K562 (cell line): ENCODE measurements around the gene AAK1. TPM values are rescaled to one million over a fixed set of nuclear protein-coding genes. Genes with fewer than 3 reads are reported as not detected.

Experiments
- CBX1 ChIP-seq: sonication (generic); IDR thresholded peaks from 2 replicates; pipeline ENCODE4 v1.6.1; 2016; ENCODE audit warnings: antibody characterized with exemption, low read depth, mild to moderate bottlenecking
- CCAR2 ChIP-seq: fragments of 200-400 bp; formaldehyde crosslinking; IDR thresholded peaks from 2 replicates; pipeline ENCODE4 v1.6.1; 2017; ENCODE audit warnings: mild to moderate bottlenecking, low read depth, low read length
- CXXC5 ChIP-seq: fragments of 250-450 bp; sonication (Bioruptor Pico); IDR thresholded peaks from 2 replicates; pipeline ENCODE4 v1.8.0; 2022; ENCODE audit warnings: inconsistent platforms, mild to moderate bottlenecking, moderate library complexity
- GTF2B ChIP-seq: IDR thresholded peaks from 2 replicates; pipeline ENCODE4 v1.6.1; 2011; ENCODE audit not compliant: insufficient read length; ENCODE audit errors: extremely low read depth
- HDAC6 ChIP-seq: IDR thresholded peaks from 2 replicates; pipeline ENCODE4 v1.6.1; 2012; ENCODE audit warnings: low read depth, mild to moderate bottlenecking, control low read depth, inconsistent platforms, low read length, moderate library complexity
- JUND ChIP-seq, 2 experiments: IDR thresholded peaks; 2 replicates in 1 of 2; 3 replicates in 1 of 2; pipeline ENCODE4 v1.6.1; 2011; ENCODE audit warnings: borderline replicate concordance in 2 of 2, low read depth in 2 of 2, low read length in 2 of 2, improper control_type of control experiment in 1 of 2, missing biosample characterization in 1 of 2, missing genetic modification characterization in 1 of 2, missing genetic modification reagents in 1 of 2
- KAT8 ChIP-seq: fragments of 450-650 bp; IDR thresholded peaks from 2 replicates; pipeline ENCODE4 v1.6.1; 2016; ENCODE audit warnings: low read depth, mild to moderate bottlenecking
- KHSRP ChIP-seq: fragments of 450-650 bp; IDR thresholded peaks from 2 replicates; pipeline ENCODE4 v1.6.1; 2017
- KLF1 ChIP-seq: fragments of 450-650 bp; IDR thresholded peaks from 2 replicates; pipeline ENCODE4 v1.6.1; 2016; ENCODE audit warnings: missing genetic modification characterization, missing compliant biosample characterization
- MCM5 ChIP-seq: fragments of 450-650 bp; IDR thresholded peaks from 2 replicates; pipeline ENCODE4 v1.6.1; 2016; ENCODE audit warnings: low read depth
- MTA2 ChIP-seq: fragments of 450-650 bp; IDR thresholded peaks from 2 replicates; pipeline ENCODE4 v1.6.1; 2016; ENCODE audit warnings: low read depth
- NEUROD1 ChIP-seq: fragments of 150-350 bp; IDR thresholded peaks from 2 replicates; pipeline ENCODE4 v1.6.1; 2014; ENCODE audit warnings: borderline replicate concordance, low read length, low read depth; ENCODE audit not compliant: partially characterized antibody
- NR2F6 ChIP-seq: fragments of 450-650 bp; formaldehyde crosslinking; IDR thresholded peaks from 2 replicates; pipeline ENCODE4 v1.4.0; 2020; ENCODE audit warnings: mild to moderate bottlenecking
- POLR2A ChIP-seq: fragments of 450-650 bp; conservative IDR thresholded peaks from 2 replicates; pipeline ENCODE4 v1.6.1; 2016
- RBM39 ChIP-seq: fragments of 200-400 bp; formaldehyde crosslinking; optimal IDR thresholded peaks from 2 replicates; pipeline ENCODE3; 2018; ENCODE audit warnings: low read depth, low read length
- THAP7 ChIP-seq: fragments of 250-450 bp; sonication (Bioruptor Pico); IDR thresholded peaks from 2 replicates; pipeline ENCODE4 v1.5.0; 2021
- ZFP36 ChIP-seq: fragments of 150-350 bp; IDR thresholded peaks from 2 replicates; pipeline ENCODE4 v1.6.1; 2018; ENCODE audit warnings: low read length, low read depth; ENCODE audit not compliant: partially characterized antibody
- ZNF133 ChIP-seq: fragments of 250-450 bp; sonication (Bioruptor Pico); IDR thresholded peaks from 2 replicates; pipeline ENCODE4 v1.4.0; 2020; ENCODE audit warnings: mild to moderate bottlenecking
- ZNF445 ChIP-seq: fragments of 250-450 bp; sonication (Bioruptor Pico); IDR thresholded peaks from 2 replicates; pipeline ENCODE4 v1.4.0; 2020; ENCODE audit warnings: low read depth, mild to moderate bottlenecking, moderate library complexity
- ZNF696 ChIP-seq: fragments of 250-450 bp; sonication (Bioruptor Pico); conservative IDR thresholded peaks from 2 replicates; pipeline ENCODE4 v1.4.0; 2020; ENCODE audit warnings: mild to moderate bottlenecking, moderate library complexity
- ZNF785 ChIP-seq: fragments of 250-450 bp; sonication (Bioruptor Pico); IDR thresholded peaks from 2 replicates; pipeline ENCODE4 v1.4.0; 2020; ENCODE audit warnings: mild to moderate bottlenecking
- polyA plus RNA-seq, 8 experiments: library from polyadenylated mRNA; depleted of rRNA in 4 of 8; stranded (reverse) in 5 of 8; unstranded in 3 of 8; fragments of >200 nt; fragmentation: Nextera tagmentation in 2 of 8; fragmentation: Illumina TruSeq in 1 of 8; extraction: Ambion mirVana in 2 of 8; extraction: Trizol in 1 of 8; gene quantifications; 2 replicates each; pipeline versions ENCODE4 v1.2.1 to v1.2.3, GENCODE V29; 2011 to 2014; ENCODE audit warnings: inconsistent platforms in 1 of 8, missing spikeins in 1 of 8
- total RNA-seq, 7 experiments: library from RNA; depleted of rRNA in 6 of 7; stranded (reverse); fragments of >200 nt in 6 of 7; fragmentation: Illumina TruSeq in 2 of 7; extraction: Trizol in 2 of 7; gene quantifications; 2 replicates each; pipeline versions ENCODE4 v1.2.1 to v1.2.3, GENCODE V29; 2011 to 2021; ENCODE audit warnings: low replicate concordance in 1 of 7
- TF ChIP-seq, protein P1 (sequence below): fragments of 250-450 bp; sonication (Bioruptor Pico); IDR thresholded peaks from 2 replicates; pipeline ENCODE4 v1.8.0; 2022; ENCODE audit warnings: moderate library complexity, mild to moderate bottlenecking, inconsistent platforms
- TF ChIP-seq, protein P2 (sequence below): conservative IDR thresholded peaks from 2 replicates; pipeline ENCODE4 v1.6.1; 2011; ENCODE audit warnings: low read depth, mild to moderate bottlenecking, low read length; ENCODE audit not compliant: control insufficient read depth

Gene AAK1
- total and polyA plus RNA-seq, 9 of the 15 experiments (the other 6 are each of a cell fraction or from before 2014, with no cell fraction given): 0.89 to 17.1 (median 6.0) TPM

DNA sequence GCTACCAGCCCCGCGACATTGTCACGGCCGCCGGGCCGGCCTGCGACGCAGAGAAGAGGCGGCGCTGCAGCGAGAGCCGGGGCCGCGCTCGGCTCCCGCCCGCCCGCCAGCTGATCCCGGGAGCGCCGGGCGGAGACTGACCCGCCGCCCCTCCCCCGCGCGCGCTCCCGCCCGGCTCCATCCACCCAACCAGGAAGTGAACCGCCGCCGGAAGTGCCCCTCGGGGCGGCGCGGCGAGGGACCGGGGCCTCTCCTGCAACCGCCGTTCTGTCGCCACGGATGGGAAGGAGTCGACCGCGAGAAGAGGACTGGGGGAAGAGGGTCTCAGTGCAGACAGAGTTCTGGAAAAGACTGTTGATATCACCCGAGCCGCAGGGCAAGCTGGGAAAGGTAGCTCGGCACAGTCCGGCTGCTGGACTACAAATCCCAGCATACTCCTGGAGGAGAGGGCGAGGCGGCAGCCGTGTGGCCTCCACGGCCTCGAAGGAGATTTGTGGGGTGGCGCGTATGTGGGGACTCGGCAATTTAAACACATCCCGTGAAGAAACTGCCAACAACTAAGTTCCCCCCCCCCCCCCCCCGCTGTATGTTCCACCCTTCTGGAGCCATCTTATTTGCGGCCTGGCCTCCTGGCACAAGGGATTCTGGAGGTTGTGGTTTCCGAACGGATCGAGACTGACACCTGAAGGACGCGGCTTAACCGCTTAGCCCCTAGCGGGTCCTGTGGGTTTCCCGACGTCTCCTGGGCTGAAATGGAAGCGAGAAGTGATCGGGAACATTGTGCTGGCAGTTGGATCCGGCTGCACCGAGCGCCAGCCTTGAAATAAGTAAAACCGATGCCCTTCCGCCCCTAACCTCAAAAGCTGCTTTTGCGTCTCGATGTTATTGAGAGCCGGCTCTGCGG is at the start of gene AAK1 (continued):
- TF ChIP-seq, protein P1, sequence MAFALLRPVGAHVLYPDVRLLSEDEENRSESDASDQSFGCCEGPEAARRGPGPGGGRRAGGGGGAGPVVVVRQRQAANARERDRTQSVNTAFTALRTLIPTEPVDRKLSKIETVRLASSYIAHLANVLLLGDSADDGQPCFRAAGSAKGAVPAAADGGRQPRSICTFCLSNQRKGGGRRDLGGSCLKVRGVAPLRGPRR (CRISPR knock-in tag): no peak
- no peak for TF ChIP-seq ZFP36
- TF ChIP-seq ZNF696: no peak
- TF ChIP-seq ZNF445 (CRISPR knock-in tag): no peak
- peak; percentile 28; the same call in 1 of the 2 replicates for TF ChIP-seq KLF1 (tag)
- no peak for TF ChIP-seq GTF2B
- no peak for TF ChIP-seq KHSRP
- no peak for TF ChIP-seq ZNF785 (CRISPR knock-in tag)
- no peak for TF ChIP-seq JUND (IDR thresholded peaks at IDR 0.05; ENCODE audit: borderline replicate concordance, low read depth, low read length)
- no peak for TF ChIP-seq JUND (tag; IDR thresholded peaks at IDR 0.05; ENCODE audit: borderline replicate concordance, low read depth, low read length)
- TF ChIP-seq ZNF133 (CRISPR knock-in tag): no peak
- TF ChIP-seq NR2F6 (CRISPR knock-in tag): no peak
- TF ChIP-seq HDAC6: no peak
- peak; percentile 11; the same call in 1 of the 2 replicates for TF ChIP-seq MTA2
- TF ChIP-seq CCAR2: no peak
- TF ChIP-seq THAP7 (CRISPR knock-in tag): 0 out of 2 replicates have a peak, but pooled peaks have one; percentile 45
- no peak for TF ChIP-seq NEUROD1
- TF ChIP-seq MCM5: no peak
- TF ChIP-seq KAT8: no peak
- TF ChIP-seq CXXC5 (CRISPR knock-in tag): peak; percentile 78
- TF ChIP-seq RBM39: no peak
- peak; percentile 34; the same call in 1 of the 2 replicates for TF ChIP-seq CBX1
- TF ChIP-seq, protein P2, sequence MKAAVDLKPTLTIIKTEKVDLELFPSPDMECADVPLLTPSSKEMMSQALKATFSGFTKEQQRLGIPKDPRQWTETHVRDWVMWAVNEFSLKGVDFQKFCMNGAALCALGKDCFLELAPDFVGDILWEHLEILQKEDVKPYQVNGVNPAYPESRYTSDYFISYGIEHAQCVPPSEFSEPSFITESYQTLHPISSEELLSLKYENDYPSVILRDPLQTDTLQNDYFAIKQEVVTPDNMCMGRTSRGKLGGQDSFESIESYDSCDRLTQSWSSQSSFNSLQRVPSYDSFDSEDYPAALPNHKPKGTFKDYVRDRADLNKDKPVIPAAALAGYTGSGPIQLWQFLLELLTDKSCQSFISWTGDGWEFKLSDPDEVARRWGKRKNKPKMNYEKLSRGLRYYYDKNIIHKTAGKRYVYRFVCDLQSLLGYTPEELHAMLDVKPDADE: no peak; the same call in none of the 2 replicates
- TF ChIP-seq POLR2A: peak; percentile 88
